NOMO-1 (cell line): ENCODE measurements around the gene POLG.

ENCODE experiments used
- DNase-seq, 2 experiments: peaks; one replicate each; lab custom pipeline; 2025; ENCODE audit not compliant: unreplicated experiment in 2 of 2; lab: John Stamatoyannopoulos, UW

Gene POLG

DNA sequence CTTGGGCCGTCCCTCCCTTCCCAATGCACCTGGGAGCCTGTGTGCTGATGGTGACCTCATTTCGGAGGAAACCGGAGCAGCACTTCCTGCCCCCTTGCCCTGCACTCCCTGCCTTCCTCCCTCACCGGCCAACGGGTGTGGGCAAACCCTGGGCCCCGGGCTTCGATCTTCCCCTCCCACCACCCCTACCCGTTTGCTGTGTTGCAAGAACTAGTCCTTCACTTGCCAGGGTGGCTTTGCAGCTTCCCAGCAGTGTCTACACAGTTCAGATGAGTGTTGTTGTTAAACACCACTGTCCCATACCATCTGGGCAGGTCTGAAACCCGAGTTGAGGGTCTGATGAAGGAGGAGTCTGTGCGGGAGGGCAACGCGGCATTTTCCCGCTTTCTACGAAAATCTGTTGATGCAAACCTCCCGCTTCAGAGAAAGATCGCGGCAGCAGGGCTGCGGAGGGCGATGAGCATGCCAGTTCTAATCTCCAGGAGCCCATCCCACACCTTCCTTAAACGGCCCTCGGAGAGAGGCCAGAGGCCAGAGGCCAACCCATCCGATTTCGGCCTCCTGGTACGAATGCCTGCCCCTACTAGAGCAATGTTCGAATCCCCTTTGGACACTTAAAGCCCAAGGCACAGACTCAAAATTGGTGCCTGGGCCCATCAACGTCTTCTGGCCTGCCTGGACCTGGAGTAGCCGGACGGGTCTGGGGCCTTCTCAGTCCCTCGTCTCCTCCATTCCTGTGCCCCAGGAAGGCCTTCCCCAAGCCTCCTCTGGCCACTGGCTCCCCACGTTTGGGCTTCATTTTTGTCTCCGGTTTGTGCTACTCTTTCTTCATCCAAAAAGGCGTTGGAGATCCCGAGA lies 35.7 kb upstream of the POLG start:
- DNase-seq = peak; percentile 47 to 69

DNA sequence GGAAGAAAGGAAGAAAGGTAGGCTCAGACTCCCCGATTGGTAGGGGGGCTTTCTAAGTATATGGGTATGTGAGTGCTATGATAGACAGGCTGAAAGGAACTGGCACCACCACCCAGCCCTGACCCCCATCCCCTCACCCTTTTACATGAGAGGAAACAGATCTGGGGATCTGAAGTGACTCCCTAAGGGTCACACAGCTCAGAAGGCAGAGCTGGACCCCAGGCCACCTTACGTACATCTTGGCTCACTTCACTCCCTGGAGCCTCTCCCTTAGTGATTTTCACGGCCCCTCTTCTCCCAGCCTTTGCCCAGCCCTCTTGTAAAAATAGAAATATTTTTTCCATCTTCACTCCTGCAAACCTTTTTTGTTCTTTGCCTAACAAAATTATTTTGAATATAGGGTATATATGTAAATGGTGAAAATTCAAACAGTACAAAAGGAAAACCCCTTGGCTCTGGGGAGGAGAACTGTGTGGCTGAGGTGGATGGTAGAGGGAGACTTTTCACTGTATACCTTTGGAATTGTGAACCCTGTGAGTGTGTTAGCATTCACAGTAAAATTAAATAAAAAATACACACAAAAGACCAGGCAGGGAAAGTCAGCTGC lies 34.8 kb upstream of the POLG start:
- no peak for DNase-seq

DNA sequence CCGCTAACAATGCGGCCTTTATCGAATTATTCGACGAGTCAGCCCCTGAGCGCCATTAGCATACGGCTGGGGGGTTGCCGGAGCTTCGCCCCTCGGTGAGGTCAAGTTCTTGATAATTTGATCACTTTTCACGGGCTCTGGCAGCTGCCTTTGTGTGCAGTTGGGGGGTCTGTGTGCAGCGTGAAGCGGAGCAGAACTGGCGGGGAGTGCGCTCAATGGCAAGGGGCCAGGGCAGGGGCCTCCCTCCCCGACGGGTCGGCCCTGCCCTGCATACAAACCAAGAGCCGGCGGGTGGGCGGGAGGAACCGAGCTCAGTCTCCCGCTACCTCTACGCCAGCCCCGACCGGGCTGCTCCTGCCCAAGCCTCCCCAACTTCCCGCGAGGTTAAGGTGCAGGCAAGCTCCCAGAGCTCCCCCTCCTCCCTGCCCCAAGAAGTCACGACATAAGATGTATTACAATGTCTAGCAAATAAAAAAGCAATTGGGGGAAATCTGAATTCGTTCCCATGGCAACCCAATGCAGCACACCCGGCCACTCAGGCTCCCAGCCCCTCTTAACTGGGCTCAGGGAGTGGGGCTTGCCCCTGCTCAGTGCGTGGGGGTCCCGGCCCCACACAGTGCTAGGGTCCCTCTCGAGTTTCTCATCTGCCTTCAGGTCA lies 34.1 kb upstream of the POLG start:
- no peak for DNase-seq

- DNase-seq = peak; percentile 82 to 83
Observed at GRCh38 chr15:89367485-89368451, 33.1 kb upstream of the POLG start.

- DNase-seq = no peak
Observed at GRCh38 chr15:89366656-89367393, 32.2 kb upstream of the POLG start.

DNA sequence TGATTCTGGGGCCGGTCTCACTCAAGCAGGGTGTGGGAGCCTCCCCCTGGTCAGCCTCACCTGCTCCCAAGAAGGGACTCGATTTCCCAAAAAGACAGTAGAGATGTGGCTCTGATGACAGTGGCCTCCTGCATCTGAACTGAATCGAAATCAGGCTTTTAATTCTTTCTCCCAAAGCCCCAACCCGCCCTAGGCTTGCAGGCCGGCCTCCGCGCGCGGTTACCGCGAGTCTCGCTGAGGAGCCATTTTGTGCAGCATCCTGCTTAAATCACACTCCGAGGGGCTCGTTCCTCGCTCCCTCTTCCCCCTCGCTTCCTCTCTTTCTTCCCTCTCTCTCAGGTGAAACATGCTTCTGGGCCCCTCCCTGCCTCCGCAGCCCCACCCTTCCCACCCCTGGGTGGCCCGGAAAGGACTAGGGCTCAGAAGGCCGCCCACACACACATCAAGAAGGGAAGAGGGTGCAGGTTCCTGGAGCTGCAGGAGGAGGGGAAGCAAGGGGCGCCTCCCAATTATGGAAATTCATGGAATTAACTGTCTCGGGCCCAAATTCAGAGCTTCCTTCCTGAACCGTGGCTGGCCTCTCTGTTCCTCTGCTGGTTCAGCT lies 30.9 kb upstream of the POLG start:
- no peak for DNase-seq

DNA sequence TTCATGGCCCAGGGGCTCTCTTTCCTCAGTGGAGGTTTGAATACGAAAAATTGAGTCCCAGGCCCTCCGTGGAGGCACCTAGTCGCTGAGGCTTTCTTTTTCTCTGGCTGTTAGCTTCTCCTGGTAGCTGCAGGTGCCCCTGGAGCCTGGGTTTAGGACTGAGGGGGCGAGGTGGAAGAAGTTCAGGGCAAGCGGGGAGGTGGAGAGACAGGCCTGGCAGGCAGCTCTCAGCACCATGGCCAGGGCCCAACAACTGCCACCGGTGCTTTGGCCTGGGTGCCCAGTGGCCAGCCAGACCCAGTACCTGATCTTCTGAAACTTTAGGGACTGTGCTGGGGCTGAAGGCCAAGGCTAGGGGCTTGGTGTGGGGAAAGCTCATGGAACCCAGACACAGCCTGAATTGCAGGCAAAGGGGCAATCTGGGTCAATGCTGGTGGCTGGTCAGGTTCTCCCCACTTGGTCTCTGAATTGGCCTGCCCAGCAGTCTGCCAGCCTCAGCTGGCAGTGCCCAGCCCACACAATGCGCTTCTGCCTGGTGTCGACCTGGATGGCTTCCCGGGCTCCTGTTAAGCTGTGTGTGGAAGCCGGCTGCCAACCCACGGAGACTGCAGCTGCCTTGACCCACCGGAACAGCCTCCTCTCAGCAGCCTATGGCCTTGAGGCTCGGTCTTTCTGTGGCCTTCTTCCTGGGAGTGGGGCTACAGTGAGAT lies 30.3 kb upstream of the POLG start:
- no peak for DNase-seq

DNA sequence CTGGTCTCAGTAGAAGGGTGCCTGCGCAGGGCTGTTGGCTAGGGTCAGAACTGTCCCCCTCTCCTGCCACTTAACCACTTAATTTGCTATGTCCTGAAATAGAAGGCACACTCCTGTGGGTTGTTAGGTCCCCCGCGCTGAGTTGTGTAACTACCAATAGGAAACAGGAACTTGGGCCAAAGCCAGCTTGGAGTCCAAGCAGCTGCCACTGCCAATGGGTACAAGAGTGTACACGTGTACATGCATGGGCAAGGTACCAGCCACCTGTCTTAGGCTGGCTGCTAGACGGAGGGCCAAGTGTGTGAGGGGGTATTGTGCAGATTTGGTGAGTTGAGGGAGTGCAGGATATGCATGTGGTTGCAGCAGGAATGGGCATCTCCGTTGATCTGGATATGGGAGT lies 29.7 kb upstream of the POLG start:
- peak; percentile 82 to 91 for DNase-seq

GRCh38 chr15:89363770-89364169 lies 29.1 kb upstream of the POLG start:
- no peak for DNase-seq

- DNase-seq = peak; percentile 49 to 75
Observed at GRCh38 chr15:89363133-89363532, 28.5 kb upstream of the POLG start.

DNA sequence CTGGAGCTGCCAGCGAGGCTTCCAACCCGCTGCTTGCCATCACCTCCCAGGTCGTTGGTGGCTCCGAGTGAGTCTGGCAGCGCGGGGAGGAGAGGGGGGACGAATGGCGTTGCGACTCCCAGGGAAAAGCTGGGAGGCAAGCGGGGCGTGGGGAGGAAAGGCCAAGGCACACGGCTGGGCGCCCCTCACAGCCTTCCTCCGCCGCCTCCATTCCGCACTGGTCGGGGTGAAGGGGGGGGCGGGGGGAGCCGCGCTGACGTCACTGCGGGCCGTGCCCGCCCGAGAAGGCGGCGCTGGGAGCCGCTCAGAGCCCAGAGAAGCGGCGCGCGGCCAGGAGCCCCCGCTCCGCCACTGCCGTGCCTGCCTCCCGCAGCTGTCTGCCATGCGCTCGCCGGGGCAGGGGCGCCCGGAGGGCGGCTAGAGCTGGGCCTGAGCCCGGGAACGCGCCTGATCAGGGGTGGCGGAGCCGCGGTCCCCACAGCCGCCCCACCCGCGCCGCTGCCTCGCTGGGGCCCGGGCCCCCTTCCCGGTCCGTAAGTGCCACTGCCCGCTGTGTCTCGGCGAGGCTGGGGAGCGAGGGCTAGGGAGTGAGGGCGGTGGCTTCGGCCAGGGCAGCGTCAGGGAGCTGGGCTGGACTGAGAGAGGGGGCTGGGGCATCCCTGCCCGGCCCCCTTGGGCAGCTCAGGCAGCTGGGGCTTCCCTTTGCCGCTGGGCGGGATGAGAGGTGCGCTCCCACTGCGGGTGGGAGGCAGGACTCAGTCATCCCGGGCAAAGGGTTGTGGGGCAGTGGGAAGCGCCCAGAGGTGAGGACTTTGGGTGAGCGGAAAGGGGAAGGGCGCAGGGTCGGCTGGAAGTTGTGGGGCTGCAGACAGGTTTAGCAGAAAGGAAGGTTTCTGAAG lies 27.8 kb upstream of the POLG start:
- peak; percentile 34 to 61 for DNase-seq

- DNase-seq = peak; percentile 71 to 84
Observed at GRCh38 chr15:89361451-89362202, 27.0 kb upstream of the POLG start.

GRCh38 chr15:89360294-89360971 lies 25.8 kb upstream of the POLG start:
- no peak for DNase-seq

DNA sequence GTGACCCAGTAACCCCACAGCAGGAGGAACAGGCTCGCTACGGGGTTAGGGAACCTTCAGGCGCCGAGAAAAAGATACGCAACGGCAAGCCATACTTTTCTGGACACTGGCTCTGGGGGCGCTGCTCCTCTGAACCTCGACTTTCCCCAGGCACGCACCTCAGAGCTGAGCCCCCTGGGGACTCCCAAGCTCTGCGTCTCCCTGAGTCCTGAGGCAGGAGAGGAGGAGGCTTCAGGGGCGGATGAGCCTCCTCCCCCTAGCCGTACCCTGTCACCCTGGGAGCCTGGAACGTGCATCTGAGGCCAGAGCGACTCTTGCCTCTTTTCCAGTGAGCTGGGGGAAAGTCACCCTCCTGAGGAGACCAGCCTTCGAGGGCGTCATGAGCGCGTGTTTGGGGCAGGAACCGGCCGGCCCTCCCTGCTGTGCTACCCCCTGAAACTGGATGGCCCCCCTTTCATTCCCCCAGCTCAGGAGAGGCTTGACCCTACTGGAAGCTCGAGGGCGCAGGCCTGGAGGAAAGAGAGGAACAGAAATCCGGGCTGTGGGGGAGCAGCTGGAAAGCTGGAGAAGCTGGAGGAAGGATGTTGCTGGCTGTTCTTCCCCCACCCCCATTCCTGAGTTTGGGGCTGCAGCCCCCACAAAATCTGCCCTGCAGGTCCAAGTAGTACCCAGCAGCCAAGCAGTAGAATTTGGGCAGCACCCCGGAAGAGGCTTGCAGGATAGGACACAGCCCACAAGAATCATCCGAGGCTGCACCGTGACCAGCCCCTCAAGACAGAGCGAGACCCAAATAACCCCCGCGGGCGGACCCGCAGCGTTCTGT lies 25.1 kb upstream of the POLG start:
- no peak for DNase-seq

GRCh38 chr15:89358755-89359439 lies 24.3 kb upstream of the POLG start:
- DNase-seq = peak; percentile 81 to 86
